Stimulated activated CD8-positive, alpha-beta memory T cell treated with anti-CD3 and anti-CD28 coated beads, Interleukin-15, amount 100 ng/mL, for 1 hour (primary cell): Measurements from ENCODE around the gene RNGTT.

ENCODE experiments used
- DNase-seq: peaks from one replicate; pipeline ENCODE4 v3.0.0-alpha.2; 2020; ENCODE audit warnings: low read depth

RNGTT gene

GRCh38 chr6:88653936-88654335 lies 309.5 kb downstream of the RNGTT start:
- no peak for DNase-seq

DNA sequence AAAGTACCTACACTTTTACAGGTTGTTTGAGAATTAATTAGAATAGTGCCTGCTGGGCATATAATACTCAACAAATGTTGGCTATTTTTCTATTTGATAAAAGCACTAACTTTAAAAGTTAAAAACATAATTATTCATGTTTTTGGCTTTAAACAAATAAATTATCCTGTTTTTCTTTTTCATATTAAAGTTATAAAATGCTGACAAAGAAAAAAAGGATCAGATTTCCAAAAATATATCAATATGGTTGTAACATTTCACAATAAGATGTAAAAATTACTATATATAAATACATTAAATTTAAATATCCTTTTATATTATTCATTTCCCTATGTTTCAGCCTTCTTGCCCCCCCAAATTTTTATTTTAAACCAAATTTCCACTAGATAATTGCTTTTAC lies 312.0 kb downstream of the RNGTT start:
- DNase-seq, result no peak

DNA sequence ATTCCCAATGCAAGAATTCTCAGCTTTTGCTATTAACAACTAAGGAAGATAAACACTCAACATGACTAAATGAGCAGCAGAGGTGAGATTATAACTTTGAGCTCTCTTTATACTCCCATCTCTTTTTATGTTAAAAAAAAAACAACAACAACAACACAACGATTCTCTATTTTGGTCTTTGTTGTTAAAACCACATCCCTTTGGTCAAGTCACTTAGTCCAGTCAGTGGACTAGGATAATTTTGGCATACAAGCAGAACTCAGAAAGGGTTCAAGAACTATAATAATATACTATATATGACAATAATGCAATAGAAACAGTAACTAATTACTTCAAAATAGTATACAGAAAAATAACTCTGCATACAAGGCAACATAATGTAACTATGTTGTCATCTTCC lies 312.4 kb downstream of the RNGTT start:
- DNase-seq, result no peak

- no peak for DNase-seq
Measured at GRCh38 chr6:88650029-88650619, 313.3 kb downstream of the RNGTT start.

GRCh38 chr6:88641178-88641903 lies 322.1 kb downstream of the RNGTT start:
- DNase-seq, result no peak

GRCh38 chr6:88637761-88638545 lies 325.5 kb downstream of the RNGTT start:
- no peak for DNase-seq

DNA sequence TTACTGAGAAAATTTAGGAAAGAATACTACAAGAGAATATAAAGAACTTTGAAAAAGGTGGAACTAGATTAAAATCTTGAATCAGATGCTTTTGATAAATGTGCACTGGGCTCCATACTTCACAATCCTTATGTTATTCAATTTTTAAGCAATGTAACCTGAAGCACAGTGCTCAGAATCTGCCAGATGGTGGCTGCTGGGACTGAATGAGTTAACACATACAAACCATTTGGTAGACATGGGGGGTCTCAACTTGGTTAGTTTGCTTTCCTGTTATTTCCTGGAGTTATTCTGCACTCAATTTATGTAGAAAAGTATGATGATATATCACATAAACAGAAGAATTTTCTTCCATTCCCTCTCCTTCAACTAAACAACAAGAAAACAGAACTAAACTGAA lies 326.5 kb downstream of the RNGTT start:
- DNase-seq, result no peak

- no peak for DNase-seq
Measured at GRCh38 chr6:88633782-88634181, 329.6 kb downstream of the RNGTT start.

DNA sequence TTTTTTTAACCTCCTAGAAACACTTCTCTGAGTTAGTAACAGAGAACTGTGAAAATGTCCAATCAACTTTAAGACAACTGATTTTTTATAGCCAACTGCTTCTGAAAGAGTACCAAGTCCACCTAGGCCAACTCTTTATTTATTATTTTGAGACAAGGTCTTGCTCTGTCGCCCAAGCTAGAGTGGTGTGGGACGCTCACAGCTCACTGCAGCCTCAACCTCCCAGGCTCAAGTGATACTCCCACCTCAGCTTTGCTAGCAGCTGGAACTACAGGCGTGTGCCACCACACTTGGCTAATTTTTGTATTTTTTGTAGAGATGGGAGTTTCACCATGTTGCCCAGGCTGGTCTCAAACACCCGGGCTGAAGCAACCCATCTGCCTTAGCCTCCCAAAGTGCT lies 331.6 kb downstream of the RNGTT start:
- no peak for DNase-seq

DNA sequence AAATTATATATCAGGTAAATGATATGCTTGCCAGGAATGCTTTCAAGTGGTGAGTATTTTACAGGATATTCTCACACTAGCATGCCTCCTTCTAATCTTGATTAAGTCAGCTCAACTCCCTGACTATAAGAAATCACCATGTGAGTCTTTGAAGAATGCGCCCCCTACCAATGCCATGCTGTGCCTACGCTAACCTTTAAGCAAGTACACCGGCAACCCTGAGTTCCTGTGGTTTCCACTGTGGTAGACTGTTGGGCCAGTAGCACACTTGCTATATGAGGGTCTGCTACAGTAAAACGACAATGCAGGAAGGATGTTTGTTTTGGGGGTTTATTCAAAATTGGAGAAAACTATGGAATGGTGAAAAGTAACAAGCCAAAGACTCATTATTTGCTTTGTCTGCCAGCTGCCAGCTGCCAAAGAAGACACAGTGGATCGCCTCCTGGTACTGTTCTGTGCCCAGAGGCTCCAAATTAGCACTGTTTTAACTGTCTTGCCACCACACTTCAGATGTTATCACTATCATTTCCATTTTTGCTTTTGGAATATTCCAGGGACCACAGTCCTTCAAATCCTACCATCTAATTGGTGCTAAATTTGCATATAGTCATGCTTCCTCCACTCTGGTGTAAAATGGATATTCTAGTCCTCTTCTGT lies 333.5 kb downstream of the RNGTT start:
- no peak for DNase-seq

DNA sequence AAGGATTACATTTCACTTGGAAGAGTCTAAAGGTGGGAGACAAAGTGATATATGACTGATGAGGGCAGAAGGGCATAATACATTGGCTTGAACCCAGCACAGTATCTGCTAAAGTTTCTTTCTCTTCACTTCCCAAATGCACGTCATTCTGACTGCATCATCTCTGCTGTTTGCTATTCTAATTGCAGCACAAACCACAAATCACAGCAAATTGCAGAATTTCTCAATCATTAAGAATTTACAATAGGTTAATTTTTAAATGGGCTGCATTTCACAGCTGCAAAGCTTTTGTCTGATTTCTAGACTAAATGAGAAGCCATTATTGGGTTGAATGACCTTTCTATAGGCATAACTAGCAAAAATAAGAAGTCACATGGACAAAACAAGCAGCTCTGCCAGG lies 337.0 kb downstream of the RNGTT start:
- DNase-seq, result no peak

DNA sequence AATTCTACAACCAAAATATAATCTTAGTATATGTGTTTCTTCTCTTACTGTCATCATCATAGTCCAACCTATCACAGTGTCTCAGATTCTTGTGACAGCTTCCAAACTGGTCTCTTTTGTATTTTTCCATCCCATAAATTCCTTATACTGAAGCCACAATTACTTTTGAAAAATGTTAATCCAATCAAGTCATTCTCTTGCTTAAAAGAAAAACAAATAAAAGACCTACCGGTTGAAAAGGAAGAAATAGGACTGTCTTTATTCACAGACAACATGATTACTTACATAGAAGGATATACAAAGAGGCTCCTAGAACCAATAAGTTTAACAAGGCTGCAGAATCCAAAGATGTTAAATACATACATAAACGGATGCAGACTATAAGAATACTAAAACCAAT lies 339.9 kb downstream of the RNGTT start:
- no peak for DNase-seq

GRCh38 chr6:88619951-88620350 lies 343.5 kb downstream of the RNGTT start:
- DNase-seq, result no peak

DNA sequence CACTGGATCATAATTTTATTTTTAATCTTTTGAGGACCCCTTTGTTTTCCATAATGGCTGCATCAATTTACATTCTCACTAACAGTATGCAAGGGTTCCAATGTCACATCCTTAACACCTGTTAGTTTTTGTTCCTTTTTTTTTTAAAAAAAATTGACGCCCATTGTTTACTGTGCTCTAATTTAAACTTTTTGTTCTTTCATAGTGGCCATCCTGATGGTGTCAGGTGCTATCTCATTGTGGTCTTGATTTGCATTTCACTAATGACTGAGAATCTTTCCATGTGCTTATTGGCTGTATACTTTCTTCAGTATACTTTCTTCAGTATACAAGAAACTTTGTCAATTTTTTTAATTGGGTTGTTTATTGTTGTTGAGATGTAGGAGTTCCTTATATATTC lies 347.0 kb downstream of the RNGTT start:
- no peak for DNase-seq

GRCh38 chr6:88614316-88614877 lies 349.0 kb downstream of the RNGTT start:
- no peak for DNase-seq

DNA sequence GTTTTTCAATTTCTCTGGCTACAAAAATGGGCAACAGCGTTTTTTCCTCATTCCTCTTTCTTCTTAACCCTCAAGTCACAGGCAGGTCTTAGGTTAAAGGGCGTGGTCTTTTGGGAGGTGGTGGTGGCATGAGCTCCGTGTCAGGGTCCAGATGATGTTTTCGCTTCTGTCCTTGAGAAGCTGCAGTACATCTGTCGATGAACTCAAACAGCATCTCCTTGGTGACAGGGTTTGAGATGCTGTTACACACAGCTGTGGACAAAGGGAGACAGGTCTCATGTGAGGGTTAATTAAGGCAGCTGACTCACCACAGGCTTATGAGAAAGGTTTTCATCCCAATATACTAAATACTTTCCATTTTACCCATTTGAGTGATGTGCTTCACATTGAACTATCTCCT lies 350.8 kb downstream of the RNGTT start:
- no peak for DNase-seq

GRCh38 chr6:88611721-88612120 lies 351.7 kb downstream of the RNGTT start:
- no peak for DNase-seq

- DNase-seq, result no peak
Measured at GRCh38 chr6:88609983-88610382, 353.4 kb downstream of the RNGTT start.

DNA sequence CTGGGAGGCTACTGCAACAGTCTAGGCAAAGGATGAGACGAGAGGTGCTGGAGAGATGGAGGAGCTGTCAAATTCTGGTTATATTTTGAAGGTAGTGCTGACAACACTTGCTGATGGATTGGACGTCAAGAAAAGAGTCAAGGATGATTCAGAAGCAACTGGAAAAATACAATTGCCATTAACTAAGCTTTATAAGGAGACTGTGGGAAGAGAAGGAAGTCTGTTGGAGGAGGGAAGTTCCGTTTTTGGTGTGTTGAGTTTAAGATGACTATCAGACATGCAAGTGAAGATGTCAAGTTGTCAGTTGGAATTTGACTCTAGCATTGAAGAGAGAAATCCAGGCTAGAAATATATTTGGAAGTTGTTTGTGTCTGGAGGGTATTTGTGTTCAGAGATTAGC lies 358.1 kb downstream of the RNGTT start:
- DNase-seq, result no peak

DNA sequence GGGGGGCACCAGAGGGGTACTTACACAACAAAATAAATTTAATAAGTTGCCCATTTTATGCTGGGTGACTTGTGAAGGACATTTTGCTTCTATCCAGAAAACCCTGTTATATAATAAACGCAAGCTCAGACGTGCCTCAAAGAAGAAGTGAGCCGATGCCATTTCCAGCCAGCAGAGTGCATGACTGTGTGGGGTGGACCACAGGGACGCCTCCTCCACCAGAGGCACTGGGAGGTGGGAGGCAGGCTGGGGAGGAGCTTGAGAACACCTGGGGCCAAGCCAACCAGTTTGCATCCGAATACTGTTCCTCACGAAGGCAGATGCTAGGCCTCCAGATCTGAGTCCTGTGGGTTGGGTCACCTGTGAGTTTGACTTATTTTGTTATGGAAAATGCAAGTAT lies 363.8 kb downstream of the RNGTT start:
- no peak for DNase-seq

DNA sequence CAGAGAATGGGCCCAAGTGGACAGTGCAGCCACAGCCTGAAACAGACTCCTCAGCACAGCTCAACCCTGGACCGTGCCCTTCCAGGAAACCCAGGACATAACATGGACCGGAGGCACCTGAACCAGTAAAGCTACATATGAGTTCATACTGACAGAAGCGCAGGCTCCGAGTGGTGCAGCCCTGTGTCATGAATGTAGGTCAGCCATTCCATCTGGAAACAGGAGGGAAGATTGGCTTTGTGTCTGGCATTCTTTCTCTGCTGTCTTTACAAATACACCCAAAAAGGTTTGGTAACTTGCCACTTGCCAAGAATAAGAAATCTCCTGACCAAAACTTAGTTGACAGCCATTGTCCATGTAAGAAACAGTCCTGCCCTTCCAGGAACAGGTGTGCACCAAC lies 366.6 kb downstream of the RNGTT start:
- DNase-seq, result no peak

DNA sequence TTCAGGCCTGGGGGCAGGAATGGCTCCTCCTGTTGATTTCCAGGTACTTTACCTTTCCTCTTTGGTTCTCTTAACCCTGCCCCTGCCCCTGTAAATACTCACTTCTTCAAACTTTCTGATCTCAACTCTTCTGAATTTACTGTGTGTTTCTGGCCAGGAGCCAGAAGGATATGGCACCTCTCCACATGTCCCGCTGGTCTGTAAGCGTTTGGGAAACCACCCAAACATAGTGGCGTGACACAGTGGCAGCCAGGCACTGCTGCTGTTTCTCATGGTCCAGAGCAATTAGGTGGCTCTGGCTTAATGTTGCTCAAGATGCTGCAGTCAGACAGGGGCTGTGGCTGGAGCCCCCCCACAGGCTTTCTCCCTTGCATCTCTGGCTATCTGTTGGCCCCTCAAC lies 374.5 kb downstream of the RNGTT start:
- DNase-seq, result no peak

- DNase-seq, result no peak
Measured at GRCh38 chr6:88587150-88587520, 376.3 kb downstream of the RNGTT start.
